T-helper 2 cell (primary cell): ENCODE results near the gene CLDN6.

Experiments used
- DNase-seq, 5 experiments: peaks; one replicate each; pipeline versions ENCODE4 v3.0.0 to v3.0.0-alpha.2; 2012 to 2022

CLDN6 gene

GRCh38 chr16:2987833-2988232 is 30.1 kb downstream of the CLDN6 start:
- DNase-seq = no peak

GRCh38 chr16:2987286-2987685 is 30.7 kb downstream of the CLDN6 start:
- DNase-seq = no peak

GRCh38 chr16:2986623-2987188 is 31.3 kb downstream of the CLDN6 start:
- no peak for DNase-seq

GRCh38 chr16:2985893-2986355 is 32.1 kb downstream of the CLDN6 start:
- no peak for DNase-seq

GRCh38 chr16:2985462-2985861 is 32.5 kb downstream of the CLDN6 start:
- no peak for DNase-seq

GRCh38 chr16:2983706-2984136 is 34.3 kb downstream of the CLDN6 start:
- DNase-seq = peak; percentile 28 to 62 (median 53)

GRCh38 chr16:2982402-2982801 is 35.6 kb downstream of the CLDN6 start:
- DNase-seq = no peak

GRCh38 chr16:2981899-2982250 is 36.1 kb downstream of the CLDN6 start:
- DNase-seq = no peak

- DNase-seq = no peak
Measured at GRCh38 chr16:2981177-2981898, 36.6 kb downstream of the CLDN6 start.

- peak; percentile 91 to 94 (median 91) for DNase-seq
Measured at GRCh38 chr16:2980227-2981176, 37.5 kb downstream of the CLDN6 start, which contains the start of gene PKMYT1. Gene PKMYT1, minus strand, starts transcription at chr16:2980446. Its CDS starts 789 bp downstream, at chr16:2979657.

GRCh38 chr16:2979669-2980226 is 38.2 kb downstream of the CLDN6 start:
- peak in 1 of 5 experiments; percentile 41 for DNase-seq

GRCh38 chr16:2977440-2977839 is 40.5 kb downstream of the CLDN6 start:
- DNase-seq = no peak

- DNase-seq = no peak
Measured at GRCh38 chr16:2976673-2977072, 41.3 kb downstream of the CLDN6 start.

GRCh38 chr16:2976201-2976600 is 41.8 kb downstream of the CLDN6 start:
- no peak for DNase-seq

GRCh38 chr16:2975161-2975795 is 42.7 kb downstream of the CLDN6 start:
- no peak for DNase-seq

GRCh38 chr16:2974319-2975056 is 43.5 kb downstream of the CLDN6 start:
- no peak for DNase-seq

GRCh38 chr16:2973605-2974318 is 44.2 kb downstream of the CLDN6 start:
- DNase-seq = no peak

GRCh38 chr16:2973093-2973492 is 44.9 kb downstream of the CLDN6 start:
- no peak for DNase-seq

- DNase-seq = no peak
Measured at GRCh38 chr16:2971985-2972784, 45.8 kb downstream of the CLDN6 start.
